ENCODE results near the gene ACTN1. TPM values are rescaled to one million over a fixed set of nuclear protein-coding genes. Genes with fewer than 3 reads are reported as not detected.

The ACTN1 gene
- total and polyA plus RNA-seq, 2 of the 8 experiments (the other 6 are each of a cell fraction or from before 2014, with no cell fraction given) = 236 to 262 TPM

GRCh38 chr14:69008421-69008884 is 29.4 kb upstream of the ACTN1 start:
- CTCF ChIA-PET (ENCODE audit: partially characterized antibody) = interaction anchor here (0.7 to 2.7 kb wide), 4 partner anchors 26 to 32 kb away, joined by 3 to 10 read pairs (median 4); no protein-coding TSS in a partner anchor
- 90% methylated on average over 1 of the region's 1 CpG; no CpG with 5 or more reads in 1 of the 2 experiments for WGBS, 2 experiments (ENCODE audit: extremely low coverage in 1 of 2, insufficient coverage in 1 of 2, insufficient read length in 1 of 2, insufficient replicate concordance in 2 of 2, low coverage in 1 of 2, low lambda C conversion rate in 2 of 2, missing lambda C conversion rate in 1 of 2)
- no peak for TF ChIP-seq NANOG (IDR thresholded peaks at IDR 0.05; ENCODE audit: insufficient read depth, low read depth, low read length, poor library complexity, severe bottlenecking)
- TF ChIP-seq USF2 (IDR thresholded peaks at IDR 0.05; ENCODE audit: low read length) = no peak
- TF ChIP-seq RAD21 (IDR thresholded peaks at IDR 0.05 in 1 of 2, conservative IDR thresholded peaks at IDR 0.05 in 1 of 2; ENCODE audit: low read depth in 2 of 2, low read length in 2 of 2) = no peak
- TF ChIP-seq PHF8 (conservative IDR thresholded peaks at IDR 0.05; ENCODE audit: low read depth, low read length) = no peak
- no peak for TF ChIP-seq SRF (IDR thresholded peaks at IDR 0.05; ENCODE audit: low read depth, low read length)
- no peak for TF ChIP-seq TCF12 (IDR thresholded peaks at IDR 0.05; ENCODE audit: low read depth, low read length)
- TF ChIP-seq SIRT6 (IDR thresholded peaks at IDR 0.05; ENCODE audit: low read length) = no peak
- TF ChIP-seq, protein P1, sequence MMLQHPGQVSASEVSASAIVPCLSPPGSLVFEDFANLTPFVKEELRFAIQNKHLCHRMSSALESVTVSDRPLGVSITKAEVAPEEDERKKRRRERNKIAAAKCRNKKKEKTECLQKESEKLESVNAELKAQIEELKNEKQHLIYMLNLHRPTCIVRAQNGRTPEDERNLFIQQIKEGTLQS (IDR thresholded peaks at IDR 0.05; ENCODE audit: insufficient read depth, low read depth, low read length) = no peak
- no peak for TF ChIP-seq TBP (IDR thresholded peaks at IDR 0.05; ENCODE audit: low read depth, low read length)
- TF ChIP-seq JUND (IDR thresholded peaks at IDR 0.05; ENCODE audit: low read length) = no peak
- no peak for TF ChIP-seq ZNF274 (IDR thresholded peaks at IDR 0.05; ENCODE audit: borderline replicate concordance, extremely low read depth, low read length)
- TF ChIP-seq KDM1A (IDR thresholded peaks at IDR 0.05; ENCODE audit: borderline replicate concordance, low read length) = no peak

More at GRCh38 chr14:69008421-69008884, 29.4 kb upstream of the ACTN1 start:
- Histone ChIP-seq H3K27me3 (replicated peaks in 1 of 4; ENCODE audit: control insufficient read depth in 3 of 4, extremely low read depth in 1 of 4, insufficient read depth in 3 of 4, low read length in 3 of 4) (no peaks in the 10 kb centered on the region), H2BK15ac (ENCODE audit: low read length) (no peak overlapping the region), H4K5ac (ENCODE audit: insufficient read length, low read depth, low read length) (no peak overlapping the region), H3K4me2 (ENCODE audit: insufficient read depth in 1 of 2, low read depth in 2 of 2, low read length in 2 of 2) (no peak overlapping the region), H2BK120ac (replicated peaks; ENCODE audit: low read depth, low read length) (no peak overlapping the region), H3K79me2 (ENCODE audit: control insufficient read depth in 1 of 2, insufficient read depth in 2 of 2, low read length in 2 of 2) (no peaks in the 10 kb centered on the region), H3K9me3 (ENCODE audit: insufficient read depth in 2 of 2, low read depth in 1 of 2, low read length in 1 of 2) (no peaks in the 10 kb centered on the region), H3K14ac (ENCODE audit: insufficient read length) (no peak overlapping the region), H3K36me3 (ENCODE audit: control insufficient read depth in 2 of 4, insufficient read depth in 4 of 4, low read length in 3 of 4) (no peaks in the 10 kb centered on the region), H2AK5ac (ENCODE audit: low read depth, low read length) (no peak overlapping the region), H3K4me1 (replicated peaks in 1 of 4; ENCODE audit: control insufficient read depth in 3 of 4, insufficient read depth in 4 of 4, low read length in 3 of 4) (peaks cover 3 to 18% (median 11%) of the 10 kb centered on the region in 4 experiments), H2BK5ac (ENCODE audit: low read depth, low read length) (no peak overlapping the region), H2AFZ (ENCODE audit: low read length) (no peak overlapping the region), H3K27ac (ENCODE audit: low read depth, low read length) (no peak overlapping the region), H3K79me1 (ENCODE audit: low read depth, low read length) (no peaks in the 10 kb centered on the region), H3K18ac (ENCODE audit: extremely low read depth, low read length) (no peak overlapping the region), H2BK20ac (ENCODE audit: low read length) (no peak overlapping the region), H4K91ac (replicated peaks; ENCODE audit: insufficient read length, low read length) (no peak overlapping the region), H4K8ac (ENCODE audit: extremely low read depth, insufficient read depth, low read length) (peak overlapping the region; percentile 69; the same call in 1 of the 2 replicates), H3K4me3 (ENCODE audit: extremely low read depth in 1 of 4, insufficient read depth in 2 of 4, low read depth in 3 of 4, low read length in 4 of 4) (no peak overlapping the region), H3K23me2 (ENCODE audit: low read depth, low read length) (no peaks in the 10 kb centered on the region; the same call in 1 of the 2 replicates), H3K56ac (replicated peaks; ENCODE audit: insufficient read length, low read depth, low read length) (no peak overlapping the region), H3K4ac (replicated peaks; ENCODE audit: insufficient read length, low read depth, low read length) (no peak overlapping the region), H2BK12ac (ENCODE audit: low read depth, low read length) (no peak overlapping the region), H3K9ac (replicated peaks in 1 of 4; ENCODE audit: extremely low read depth in 1 of 4, low read depth in 3 of 4, low read length in 3 of 4) (no peak overlapping the region), H4K20me1 (replicated peaks in 1 of 2; ENCODE audit: control insufficient read depth in 1 of 2, insufficient read depth in 2 of 2, low read length in 2 of 2) (no peaks in the 10 kb centered on the region), H3K23ac (ENCODE audit: insufficient read length) (no peak overlapping the region)
- POLR2A ChIA-PET (ENCODE audit: partially characterized antibody) = interaction anchor here (1.5 kb wide), 1 partner anchor 33 kb away, joined by 3 read pairs; no protein-coding TSS in a partner anchor
- no peak for FAIRE-seq
- DNase-seq (ENCODE audit: low read depth in 1 of 2, low spot score in 2 of 2) = no peak

Data from H1 (cell line).